B cell (primary cell): ENCODE measurements around the gene ARHGAP11A. TPM values are rescaled to one million over a fixed set of nuclear protein-coding genes. Genes with fewer than 3 reads are reported as not detected.

ENCODE experiments used
- ATAC-seq: fragments of 200-7000 bp; cut with Tn5 transposase; one replicate; pipeline ENCODE4 v1.10.0; 2021; ENCODE audit warnings: low read depth, mild to moderate bottlenecking, moderate number of reproducible peaks, moderate library complexity
- CTCF ChIA-PET: fragments of 350-600 bp; sonication (Branson Sonifier 250); formaldehyde crosslinking; loops from one replicate; lab custom pipeline; 2021; ENCODE audit warnings: antibody characterized with exemption, inconsistent platforms; lab: Charles Lee
- POLR2A ChIA-PET: fragments of 350-600 bp; sonication (Branson Sonifier 250); formaldehyde crosslinking; loops from one replicate; lab custom pipeline; 2021; ENCODE audit warnings: antibody characterized with exemption; lab: Charles Lee
- DNase-seq: peaks from one replicate; pipeline ENCODE4 v3.0.0; 2013
- H2AFZ ChIP-seq: 2 replicates; pipeline ENCODE4 v1.6.1; 2012; ENCODE audit warnings: mild to moderate bottlenecking, low read depth, low read length; ENCODE audit not compliant: insufficient read depth, poor library complexity, severe bottlenecking
- H3K27ac ChIP-seq, 2 donors: 1 replicate in 1 of 2; 2 replicates in 1 of 2; pipeline ENCODE4 v1.5.1; 2012 to 2013; ENCODE audit warnings: low read length in 2 of 2, mild to moderate bottlenecking in 2 of 2, moderate library complexity in 1 of 2
- H3K27me3 ChIP-seq, 4 experiments: fragments of 200-600 bp in 1 of 4; sonication (generic) in 1 of 4; replicated peaks in 1 of 4; 1 replicate in 2 of 4; 2 replicates in 2 of 4; pipeline versions ENCODE4 v1.6.1 to v1.7.0; 2013 to 2016; ENCODE audit warnings: low read length in 3 of 4, mild to moderate bottlenecking in 2 of 4, mixed read lengths in 1 of 4, moderate library complexity in 1 of 4; ENCODE audit not compliant: insufficient read depth in 4 of 4, control insufficient read depth in 3 of 4; ENCODE audit errors: control extremely low read depth in 1 of 4
- H3K36me3 ChIP-seq, 2 experiments: replicated peaks in 1 of 2; 1 replicate in 1 of 2; 2 replicates in 1 of 2; pipeline versions ENCODE4 v1.6.1 to v1.7.1; 2013; ENCODE audit warnings: low read length in 1 of 2; ENCODE audit not compliant: insufficient read depth in 2 of 2, control insufficient read depth in 1 of 2; ENCODE audit errors: control extremely low read depth in 1 of 2, extremely low read depth in 1 of 2
- H3K4me1 ChIP-seq, 2 donors: fragments of 200-600 bp in 1 of 2; sonication (generic) in 1 of 2; 1 replicate in 1 of 2; 2 replicates in 1 of 2; pipeline versions ENCODE4 v1.5.1 to v1.6.1; 2013 to 2017; ENCODE audit warnings: low read length in 2 of 2; ENCODE audit not compliant: control insufficient read depth in 2 of 2, insufficient read depth in 2 of 2
- H3K4me2 ChIP-seq: replicated peaks from 2 replicates; pipeline ENCODE3; 2012; ENCODE audit warnings: mild to moderate bottlenecking, low read depth, low read length; ENCODE audit not compliant: poor library complexity, severe bottlenecking
- H3K4me3 ChIP-seq, 5 experiments: fragments of 200-600 bp in 1 of 5; sonication (generic) in 1 of 5; 1 replicate in 3 of 5; 2 replicates in 2 of 5; pipeline versions ENCODE4 v1.5.1 to v1.7.0; 2011 to 2016; ENCODE audit warnings: low read length in 4 of 5, mild to moderate bottlenecking in 4 of 5, low read depth in 2 of 5, control low read depth in 1 of 5, moderate library complexity in 1 of 5; ENCODE audit not compliant: insufficient read depth in 1 of 5; ENCODE audit errors: control extremely low read depth in 1 of 5, extremely low read depth in 1 of 5
- H3K79me2 ChIP-seq: fragments of 200-600 bp; sonication (generic); one replicate; pipeline ENCODE4 v1.6.0; 2016; ENCODE audit warnings: low read length; ENCODE audit not compliant: control insufficient read depth, insufficient read depth
- H3K9ac ChIP-seq: fragments of 200-600 bp; sonication (generic); 2 replicates; pipeline ENCODE4 v1.6.1; 2017; ENCODE audit warnings: mild to moderate bottlenecking, low read length, moderate library complexity
- H3K9me3 ChIP-seq, 3 donors: one replicate each; pipeline versions ENCODE4 v1.6.1 to v1.7.1; 2013; ENCODE audit warnings: low read length in 2 of 3; ENCODE audit not compliant: control insufficient read depth in 2 of 3, insufficient read depth in 1 of 3; ENCODE audit errors: control extremely low read depth in 1 of 3
- H4K20me1 ChIP-seq: 2 replicates; pipeline ENCODE4 v1.6.0; 2012; ENCODE audit warnings: mild to moderate bottlenecking, low read length; ENCODE audit not compliant: insufficient read depth, control insufficient read depth, poor library complexity, severe bottlenecking
- H3K27ac Mint-ChIP-seq: one replicate; pipeline ENCODE4 v1.8.0; 2021; ENCODE audit warnings: mixed read lengths
- H3K27me3 Mint-ChIP-seq: one replicate; pipeline ENCODE4 v1.8.0; 2021; ENCODE audit warnings: mixed read lengths
- H3K4me1 Mint-ChIP-seq: one replicate; pipeline ENCODE4 v1.8.0; 2021; ENCODE audit warnings: mixed read lengths
- H3K4me3 Mint-ChIP-seq: one replicate; pipeline ENCODE4 v1.8.0; 2021; ENCODE audit warnings: mixed read lengths
- H3K9me3 Mint-ChIP-seq: one replicate; pipeline ENCODE4 v1.8.0; 2022; ENCODE audit warnings: mixed read lengths; ENCODE audit not compliant: insufficient read depth
- EZH2 ChIP-seq: IDR thresholded peaks from 2 replicates; pipeline ENCODE4 v1.6.1; 2012; ENCODE audit warnings: borderline replicate concordance, low read depth, mild to moderate bottlenecking, moderate library complexity, low read length; ENCODE audit not compliant: insufficient read depth, poor library complexity, severe bottlenecking
- WGBS: methylation state at CpG from one replicate; pipeline ENCODE4 v1.1.5; 2013; ENCODE audit warnings: missing lambda C conversion rate; ENCODE audit not compliant: insufficient coverage; 5-methylcytosine and 5-hydroxymethylcytosine counted together
- intact Hi-C: fragments of 100-400 bp; cut with micrococcal nuclease; formaldehyde crosslinking; loops from one replicate; pipeline ENCODE4 v1.10.0; 2022
- polyA plus RNA-seq: library from polyadenylated mRNA; depleted of rRNA; stranded (reverse); fragments of >200 nt; gene quantifications from 2 replicates; pipeline ENCODE4 v1.2.3, GENCODE V29; 2012
- total RNA-seq, 2 donors: library from RNA; stranded (reverse); fragments of 120-200 nt in 1 of 2; gene quantifications; 1 replicate in 1 of 2; 2 replicates in 1 of 2; pipeline versions ENCODE4 v1.2.3 to v1.2.4, GENCODE V29; 2013 to 2022
- TF ChIP-seq, protein P1 (sequence below): fragments of 200-600 bp; IDR thresholded peaks from one replicate; pipeline ENCODE4 v1.8.0; 2022; ENCODE audit warnings: antibody characterized with exemption, mild to moderate bottlenecking

Gene ARHGAP11A
- total and polyA plus RNA-seq, 2 donors (not counting 1 experiment from before 2014, with no cell fraction given), result 0.51 to 3.3 TPM

DNA sequence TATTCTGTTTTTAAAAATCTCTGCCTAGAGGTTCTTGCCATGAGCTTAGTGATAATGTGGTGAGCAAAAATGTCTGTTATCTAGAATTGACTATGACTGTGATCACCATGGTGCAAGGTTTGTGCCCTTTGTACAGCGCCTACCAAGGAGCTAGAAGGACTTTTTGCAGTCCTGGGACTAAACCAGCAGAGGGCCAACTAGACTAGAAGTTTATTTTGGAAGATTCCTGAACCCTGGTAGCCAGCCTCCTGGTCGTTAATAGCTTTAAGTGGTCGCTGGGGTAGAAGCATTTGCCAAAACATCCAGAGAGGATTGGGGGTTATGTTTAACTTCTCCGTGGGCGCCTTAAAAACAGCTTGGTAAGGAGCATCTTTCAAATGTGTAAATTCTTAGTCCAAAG is 34.0 kb downstream of the ARHGAP11A start:
- Histone ChIP-seq H3K4me1 (no peaks in the 10 kb centered on the region), H4K20me1 (no peaks in the 10 kb centered on the region), H3K27ac (no peak overlapping the region), H3K36me3 (no peaks in the 10 kb centered on the region), H3K4me2 (no peak overlapping the region), H3K9ac (no peak overlapping the region), H2AFZ (no peak overlapping the region), H3K79me2 (no peaks in the 10 kb centered on the region), H3K4me3 (no peak overlapping the region), H3K27me3 (no peaks in the 10 kb centered on the region), H3K9me3 (no peaks in the 10 kb centered on the region)
- 86% methylated on average over 3 of the region's 5 CpGs for WGBS
- CTCF ChIA-PET, result interaction anchor here (1.2 to 3.0 kb wide), 5 partner anchors 8 to 483 kb away, joined by 3 to 29 read pairs (median 7); partner anchors contain the start of gene SCG5
- Mint-ChIP-seq H3K4me1 (no peaks in the 10 kb centered on the region), H3K27ac (no peak overlapping the region), H3K4me3 (no peak overlapping the region), H3K9me3 (no peaks in the 10 kb centered on the region), H3K27me3 (no peaks in the 10 kb centered on the region)
- POLR2A ChIA-PET, result no interaction called here
- no peak for DNase-seq
- ATAC-seq, result no peak
- intact Hi-C loops, result loop anchor here (5.0 kb wide), 1 partner anchor 1363 kb away; no protein-coding TSS in a partner anchor
- TF ChIP-seq, protein P1, sequence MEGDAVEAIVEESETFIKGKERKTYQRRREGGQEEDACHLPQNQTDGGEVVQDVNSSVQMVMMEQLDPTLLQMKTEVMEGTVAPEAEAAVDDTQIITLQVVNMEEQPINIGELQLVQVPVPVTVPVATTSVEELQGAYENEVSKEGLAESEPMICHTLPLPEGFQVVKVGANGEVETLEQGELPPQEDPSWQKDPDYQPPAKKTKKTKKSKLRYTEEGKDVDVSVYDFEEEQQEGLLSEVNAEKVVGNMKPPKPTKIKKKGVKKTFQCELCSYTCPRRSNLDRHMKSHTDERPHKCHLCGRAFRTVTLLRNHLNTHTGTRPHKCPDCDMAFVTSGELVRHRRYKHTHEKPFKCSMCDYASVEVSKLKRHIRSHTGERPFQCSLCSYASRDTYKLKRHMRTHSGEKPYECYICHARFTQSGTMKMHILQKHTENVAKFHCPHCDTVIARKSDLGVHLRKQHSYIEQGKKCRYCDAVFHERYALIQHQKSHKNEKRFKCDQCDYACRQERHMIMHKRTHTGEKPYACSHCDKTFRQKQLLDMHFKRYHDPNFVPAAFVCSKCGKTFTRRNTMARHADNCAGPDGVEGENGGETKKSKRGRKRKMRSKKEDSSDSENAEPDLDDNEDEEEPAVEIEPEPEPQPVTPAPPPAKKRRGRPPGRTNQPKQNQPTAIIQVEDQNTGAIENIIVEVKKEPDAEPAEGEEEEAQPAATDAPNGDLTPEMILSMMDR, result no peak
- TF ChIP-seq EZH2, result no peak

DNA sequence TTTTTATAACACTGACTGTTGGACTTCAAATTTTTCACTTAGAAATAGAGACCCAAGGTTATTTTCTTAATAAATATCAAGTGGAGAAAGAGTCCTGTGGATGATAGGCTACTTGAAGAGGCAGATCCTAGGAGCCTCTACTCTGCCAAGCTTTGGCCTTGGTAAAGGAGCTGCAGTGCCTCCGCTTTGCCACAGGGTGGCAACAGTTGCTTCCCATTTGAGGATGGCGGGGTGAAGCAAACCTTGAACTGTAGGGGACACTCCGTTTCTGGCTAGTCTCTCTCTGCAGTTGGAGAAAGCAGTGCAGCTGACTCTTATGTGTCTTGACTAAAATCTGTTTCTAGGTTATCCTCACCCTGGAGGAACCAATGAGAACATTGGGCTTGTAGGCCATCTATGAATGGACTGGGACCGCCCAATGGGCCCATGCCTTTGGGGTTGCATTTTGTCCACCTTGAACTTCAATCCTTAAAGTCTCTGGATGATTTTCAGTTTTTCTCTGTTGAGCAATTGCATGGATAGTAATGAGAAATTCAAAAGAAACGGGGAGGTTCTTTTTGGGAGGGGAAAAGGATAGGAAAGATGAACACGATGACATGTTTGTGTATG is 36.0 kb downstream of the ARHGAP11A start:
- H3K4me3 Mint-ChIP-seq, result no peak overlapping the region

More for the DNA sequence above, 36.0 kb downstream of the ARHGAP11A start:
- Histone ChIP-seq H4K20me1 (no peaks in the 10 kb centered on the region), H3K4me2 (peak overlapping the region; percentile 6), H2AFZ (peak overlapping the region; percentile 11), H3K4me3 (no peak overlapping the region), H3K79me2 (no peaks in the 10 kb centered on the region), H3K27me3 (no peaks in the 10 kb centered on the region), H3K9me3 (no peaks in the 10 kb centered on the region), H3K27ac (no peak overlapping the region), H3K36me3 (no peaks in the 10 kb centered on the region), H3K9ac (no peak overlapping the region), H3K4me1 (no peaks in the 10 kb centered on the region)
- ChIA-PET CTCF (interaction anchor here (1.0 to 3.0 kb wide), 6 partner anchors 10 to 342 kb away, joined by 3 to 29 read pairs (median 6); partner anchors contain the start of gene SCG5), POLR2A (no interaction called here)
- ATAC-seq (peak; percentile 89), DNase-seq (peak; percentile 57)
- no peaks in the 10 kb centered on the region for H3K4me1 Mint-ChIP-seq
- TF ChIP-seq, protein P1, result peak; percentile 88
- no peak for TF ChIP-seq EZH2
- H3K27ac Mint-ChIP-seq, result no peak overlapping the region
- intact Hi-C loops, result no loop called here
- WGBS, result 43% methylated on average over 5 of the region's 6 CpGs
- H3K9me3 Mint-ChIP-seq, result no peaks in the 10 kb centered on the region
- H3K27me3 Mint-ChIP-seq, result no peaks in the 10 kb centered on the region
